ENCODE results near the gene MUSTN1.

The MUSTN1 gene

GRCh38 chr3:52843108-52843865 lies 8.5 kb upstream of the MUSTN1 start:
- DNase-seq (ENCODE audit: low read depth), result no peak
- TF ChIP-seq CTCF (conservative IDR thresholded peaks at IDR 0.05; ENCODE audit: low read depth, low read length), result no peak
- H3K4me3 ChIP-seq (ENCODE audit: low read depth, low read length), result no peak overlapping the region

GRCh38 chr3:52842424-52842823 lies 7.6 kb upstream of the MUSTN1 start:
- TF ChIP-seq CTCF (conservative IDR thresholded peaks at IDR 0.05; ENCODE audit: low read depth, low read length), result no peak
- DNase-seq (ENCODE audit: low read depth), result no peak
- H3K4me3 ChIP-seq (ENCODE audit: low read depth, low read length), result no peak overlapping the region

GRCh38 chr3:52841981-52842340 lies 7.1 kb upstream of the MUSTN1 start:
- TF ChIP-seq CTCF (conservative IDR thresholded peaks at IDR 0.05; ENCODE audit: low read depth, low read length), result no peak
- no peak overlapping the region for H3K4me3 ChIP-seq (ENCODE audit: low read depth, low read length)

GRCh38 chr3:52841211-52841980 lies 6.6 kb upstream of the MUSTN1 start:
- H3K4me3 ChIP-seq (ENCODE audit: low read depth, low read length), result no peak overlapping the region
- TF ChIP-seq CTCF (conservative IDR thresholded peaks at IDR 0.05; ENCODE audit: low read depth, low read length), result no peak
- DNase-seq (ENCODE audit: low read depth), result peak; percentile 23

More at GRCh38 chr3:52841981-52842340, 7.1 kb upstream of the MUSTN1 start:
- no peak for DNase-seq (ENCODE audit: low read depth)

GRCh38 chr3:52839892-52840545 lies 5.2 kb upstream of the MUSTN1 start:
- TF ChIP-seq CTCF (conservative IDR thresholded peaks at IDR 0.05; ENCODE audit: low read depth, low read length), result no peak
- no peak overlapping the region for H3K4me3 ChIP-seq (ENCODE audit: low read depth, low read length)

GRCh38 chr3:52839268-52839575 lies 4.4 kb upstream of the MUSTN1 start:
- DNase-seq (ENCODE audit: low read depth), result no peak
- no peak for TF ChIP-seq CTCF (conservative IDR thresholded peaks at IDR 0.05; ENCODE audit: low read depth, low read length)
- no peak overlapping the region for H3K4me3 ChIP-seq (ENCODE audit: low read depth, low read length)

More at GRCh38 chr3:52839892-52840545, 5.2 kb upstream of the MUSTN1 start:
- DNase-seq (ENCODE audit: low read depth), result no peak

Data from choroid plexus epithelial cell (primary cell).